Esophagus squamous epithelium (tissue), 4 donors: Measurements from ENCODE around the gene MDM1.

Experiments
- CTCF ChIP-seq, 6 experiments: fragments of 450-650 bp in 4 of 6; fragments of 200-600 bp in 2 of 6; sonication (generic) in 2 of 6; IDR thresholded peaks; one replicate each; pipeline ENCODE4 v1.5.1; 2016 to 2019; ENCODE audit warnings: antibody characterized with exemption in 6 of 6, mild to moderate bottlenecking in 4 of 6, moderate library complexity in 4 of 6
- POLR2A ChIP-seq, 4 donors: fragments of 450-650 bp; IDR thresholded peaks; one replicate each; pipeline ENCODE4 v1.6.1; 2017; ENCODE audit warnings: antibody characterized with exemption in 4 of 4, mild to moderate bottlenecking in 4 of 4, moderate library complexity in 3 of 4

- TF ChIP-seq CTCF (IDR thresholded peaks at IDR 0.05) = no peak
- peak in 2 of 4 donors; percentile 25 to 65 for TF ChIP-seq POLR2A (IDR thresholded peaks at IDR 0.05)
These were observed 32.9 kb upstream of the MDM1 start for GRCh38 chr12:68364893-68365725.
